HG02642 (cell line): ENCODE results near the gene NKIRAS2.
"Not testable (repeated sequence)": the region's sequence is repeated elsewhere in the genome, so short reads cannot be mapped to it uniquely, and the experiment has no call there.

Source experiments
- ATAC-seq: cut with Tn5 transposase; IDR thresholded peaks from one replicate; pipeline ENCODE4 v1.9.1; 2021; ENCODE audit warnings: mild to moderate bottlenecking; ENCODE audit not compliant: unreplicated experiment, poor library complexity

NKIRAS2 gene

GRCh38 chr17:41996855-41997164, 23.1 kb upstream of the NKIRAS2 start:
- ATAC-seq = no peak

GRCh38 chr17:41998497-41998896, 21.4 kb upstream of the NKIRAS2 start:
- no peak for ATAC-seq

GRCh38 chr17:42000413-42001133, 19.3 kb upstream of the NKIRAS2 start:
- ATAC-seq = no peak

- no peak for ATAC-seq
These were observed 18.2 kb upstream of the NKIRAS2 start for GRCh38 chr17:42001729-42002128.

- ATAC-seq = no peak
These were observed 17.6 kb upstream of the NKIRAS2 start for GRCh38 chr17:42002175-42002791.

GRCh38 chr17:42002792-42003301, 17.0 kb upstream of the NKIRAS2 start:
- no peak for ATAC-seq

GRCh38 chr17:42005166-42005565, 14.7 kb upstream of the NKIRAS2 start:
- no peak for ATAC-seq

GRCh38 chr17:42009170-42009569, 10.7 kb upstream of the NKIRAS2 start:
- no peak for ATAC-seq

- not testable (repeated sequence) for ATAC-seq
These were observed 9.6 kb upstream of the NKIRAS2 start for GRCh38 chr17:42010266-42010680.

- ATAC-seq = no peak
These were observed 8.9 kb upstream of the NKIRAS2 start for GRCh38 chr17:42010898-42011516.

- not testable (repeated sequence) for ATAC-seq
These were observed 7.5 kb upstream of the NKIRAS2 start for GRCh38 chr17:42012363-42012762.

- ATAC-seq = not testable (repeated sequence)
These were observed 6.2 kb upstream of the NKIRAS2 start for GRCh38 chr17:42013740-42014139.

GRCh38 chr17:42016411-42016831, 3.5 kb upstream of the NKIRAS2 start:
- ATAC-seq = no peak

- ATAC-seq = peak; percentile 88
These were observed 2.7 kb upstream of the NKIRAS2 start, which contains the start of gene DNAJC7 for GRCh38 chr17:42016941-42017865. Gene DNAJC7, minus strand, starts transcription at chr17:42017439. Its CDS starts 23 bp downstream, at chr17:42017416.

GRCh38 chr17:42017866-42018200, 2.1 kb upstream of the NKIRAS2 start:
- ATAC-seq = no peak

- ATAC-seq = no peak
These were observed 1.6 kb upstream of the NKIRAS2 start for GRCh38 chr17:42018339-42018738.

GRCh38 chr17:42018988-42019387, 902 bp upstream of the NKIRAS2 start:
- no peak for ATAC-seq

GRCh38 chr17:42020845-42021244, 955 bp downstream of the NKIRAS2 start:
- ATAC-seq = not testable (repeated sequence)

- no peak for ATAC-seq
These were observed 3.8 kb downstream of the NKIRAS2 start for GRCh38 chr17:42023524-42024349.

- no peak for ATAC-seq
These were observed 5.3 kb downstream of the NKIRAS2 start for GRCh38 chr17:42025191-42025579.
